BLaER1 treated with 17β-estradiol and CSF1 and Interleukin-3, amounts not matched to agents 10 nM and 100 nM (cell line): Measurements from ENCODE around the gene MAML3.

Experiments
- H3K27ac ChIP-seq, 11 experiments: shearing (Covaris generic); formaldehyde crosslinking; 2 replicates each; pipeline ENCODE4 v1.8.1; 2022
- H3K27me3 ChIP-seq, 11 experiments: shearing (Covaris generic); formaldehyde crosslinking; 2 replicates each; pipeline ENCODE4 v1.8.1; 2022
- H3K36me3 ChIP-seq, 11 experiments: shearing (Covaris generic); formaldehyde crosslinking; 2 replicates each; pipeline ENCODE4 v1.8.1; 2022
- H3K4me1 ChIP-seq, 10 experiments: shearing (Covaris generic); formaldehyde crosslinking; 2 replicates each; pipeline ENCODE4 v1.8.1; 2022
- H3K4me2 ChIP-seq, 11 experiments: shearing (Covaris generic); formaldehyde crosslinking; 2 replicates each; pipeline ENCODE4 v1.8.1; 2022
- H3K4me3 ChIP-seq, 10 experiments: shearing (Covaris generic); formaldehyde crosslinking; 2 replicates each; pipeline ENCODE4 v1.8.1; 2022
- H3K9ac ChIP-seq, 11 experiments: shearing (Covaris generic); formaldehyde crosslinking; 2 replicates each; pipeline ENCODE4 v1.8.1; 2022
- H3K9me3 ChIP-seq, 11 experiments: shearing (Covaris generic); formaldehyde crosslinking; replicated peaks in 1 of 11; 2 replicates each; pipeline ENCODE4 v1.8.1; 2022
- H4K20me1 ChIP-seq, 11 experiments: shearing (Covaris generic); formaldehyde crosslinking; 2 replicates each; pipeline ENCODE4 v1.8.1; 2022
- Cebpa-rat ChIP-seq, 11 experiments: shearing (Covaris generic); IDR thresholded peaks; 2 replicates each; pipeline ENCODE4 v1.8.1; 2022

MAML3 gene

DNA sequence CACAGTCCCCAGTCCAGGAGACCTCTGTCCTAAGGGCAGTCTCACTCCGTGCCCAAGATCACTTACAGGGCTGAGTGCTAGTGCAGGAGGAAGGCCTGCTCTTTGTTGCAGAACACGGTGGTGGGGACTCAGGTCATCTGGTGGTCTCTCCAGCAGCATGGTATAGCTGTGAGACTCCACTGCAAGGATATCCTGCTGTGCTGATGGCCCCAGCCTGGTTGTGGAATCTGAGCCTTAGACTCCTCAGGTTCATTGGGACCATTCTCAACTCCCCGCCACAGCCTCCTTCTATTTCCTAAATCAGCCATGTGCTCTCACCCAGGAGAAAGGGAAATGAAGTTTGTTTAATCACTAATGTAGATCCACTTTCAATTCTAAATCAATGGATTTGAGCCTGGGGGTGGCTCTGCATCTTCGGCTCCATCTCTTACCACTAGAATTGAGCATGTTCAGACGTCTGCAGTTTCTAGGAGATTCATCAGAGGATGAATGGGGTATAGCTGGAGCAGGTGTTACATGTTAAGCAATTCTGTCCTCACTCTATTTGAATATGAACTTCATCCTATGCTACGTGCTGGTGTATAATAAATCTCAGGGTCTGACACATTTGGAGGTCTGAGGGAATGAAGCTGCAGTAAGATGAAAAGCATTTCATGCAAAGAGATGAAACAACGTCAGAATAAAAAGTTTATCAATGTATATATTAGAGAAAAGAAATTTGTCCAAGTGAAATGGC is 299.1 kb downstream of the MAML3 start:
- H3K36me3 ChIP-seq = peaks cover 4 to 21% (median 10%) of the 10 kb centered on the region in 11 experiments; a peak in 14 of 22 replicates
- H3K4me3 ChIP-seq = no peak overlapping the region
- no peaks in the 10 kb centered on the region for H3K9me3 ChIP-seq
- H3K4me1 ChIP-seq = peaks cover 9 to 29% (median 14%) of the 10 kb centered on the region in 10 experiments
- peaks cover 0 to 13% (median 0%) of the 10 kb centered on the region in 11 experiments; a peak in 3 of 22 replicates for H4K20me1 ChIP-seq
- no peak overlapping the region for H3K27ac ChIP-seq
- H3K4me2 ChIP-seq = no peak overlapping the region
- H3K9ac ChIP-seq = no peak overlapping the region
- TF ChIP-seq Cebpa-rat (IDR thresholded peaks at IDR 0.05) = no peak
- H3K27me3 ChIP-seq = no peaks in the 10 kb centered on the region

DNA sequence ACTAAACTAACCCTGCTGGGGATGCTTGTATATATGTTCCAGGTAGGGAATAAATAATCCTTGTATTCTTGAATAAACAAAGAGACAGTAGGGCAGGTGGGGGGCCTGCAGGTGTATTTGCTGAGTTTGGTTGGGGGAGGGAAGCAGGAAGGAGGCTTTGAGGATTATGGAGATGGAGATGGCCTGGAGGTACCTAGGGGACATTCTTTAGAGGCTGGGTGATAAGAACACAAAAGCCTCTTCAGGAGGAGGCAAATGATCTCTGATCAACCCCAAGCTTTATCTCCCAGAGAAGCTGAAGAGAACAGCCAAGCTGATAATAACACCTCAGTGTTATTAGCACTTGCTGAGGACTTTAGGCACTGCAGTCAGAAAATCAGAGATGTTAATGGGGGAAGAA is 300.7 kb downstream of the MAML3 start:
- Histone ChIP-seq H3K27me3 (no peaks in the 10 kb centered on the region), H3K4me2 (no peak overlapping the region), H3K4me3 (no peak overlapping the region), H3K4me1 (peaks cover 9 to 29% (median 14%) of the 10 kb centered on the region in 10 experiments), H3K27ac (no peak overlapping the region), H3K9me3 (no peaks in the 10 kb centered on the region), H3K9ac (no peak overlapping the region), H4K20me1 (peaks cover 0 to 13% (median 0%) of the 10 kb centered on the region in 11 experiments; a peak in 4 of 22 replicates), H3K36me3 (peaks cover 0 to 18% (median 8%) of the 10 kb centered on the region in 11 experiments; a peak in 10 of 22 replicates)
- TF ChIP-seq Cebpa-rat (IDR thresholded peaks at IDR 0.05) = no peak

DNA sequence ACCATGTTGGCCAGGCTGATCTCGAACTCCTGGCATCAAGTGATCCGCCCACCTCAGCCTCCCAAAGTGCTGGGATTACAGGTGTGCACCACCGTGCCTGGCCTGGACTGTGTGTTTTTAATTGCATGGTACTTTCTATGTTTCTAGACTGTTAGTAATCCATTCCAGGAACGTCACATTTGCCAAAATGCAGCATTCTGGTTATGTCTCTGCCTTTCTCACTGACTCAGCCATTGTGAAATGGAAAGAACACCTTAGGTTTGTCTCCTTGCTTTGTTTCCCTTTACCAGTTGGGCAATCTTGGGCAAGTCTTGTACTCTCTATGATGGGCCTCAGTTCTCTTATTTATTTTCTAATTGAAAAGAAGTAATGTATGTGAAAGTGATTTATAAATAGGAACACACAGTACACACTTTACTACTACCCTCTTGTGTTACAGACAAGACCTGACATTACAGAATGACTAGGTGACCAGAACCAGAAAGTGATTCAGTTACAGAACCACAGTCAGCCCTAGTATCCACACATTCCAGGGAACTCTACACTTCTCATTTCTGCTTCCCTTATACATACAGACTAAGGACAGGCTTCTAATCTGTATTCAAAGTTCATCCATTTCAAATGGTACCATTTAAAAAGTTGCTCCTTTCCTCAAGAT is 301.2 kb downstream of the MAML3 start:
- H3K27me3 ChIP-seq = no peaks in the 10 kb centered on the region
- H3K4me1 ChIP-seq = peaks cover 9 to 28% (median 10%) of the 10 kb centered on the region in 10 experiments
- H3K36me3 ChIP-seq = peaks cover 0 to 18% (median 8%) of the 10 kb centered on the region in 11 experiments; a peak in 10 of 22 replicates
- no peak overlapping the region for H3K4me2 ChIP-seq
- peaks cover 0 to 13% (median 0%) of the 10 kb centered on the region in 11 experiments; a peak in 4 of 22 replicates for H4K20me1 ChIP-seq
- H3K27ac ChIP-seq = no peak overlapping the region
- no peak overlapping the region for H3K9ac ChIP-seq
- H3K9me3 ChIP-seq = no peaks in the 10 kb centered on the region
- no peak for TF ChIP-seq Cebpa-rat (IDR thresholded peaks at IDR 0.05)
- H3K4me3 ChIP-seq = no peak overlapping the region

DNA sequence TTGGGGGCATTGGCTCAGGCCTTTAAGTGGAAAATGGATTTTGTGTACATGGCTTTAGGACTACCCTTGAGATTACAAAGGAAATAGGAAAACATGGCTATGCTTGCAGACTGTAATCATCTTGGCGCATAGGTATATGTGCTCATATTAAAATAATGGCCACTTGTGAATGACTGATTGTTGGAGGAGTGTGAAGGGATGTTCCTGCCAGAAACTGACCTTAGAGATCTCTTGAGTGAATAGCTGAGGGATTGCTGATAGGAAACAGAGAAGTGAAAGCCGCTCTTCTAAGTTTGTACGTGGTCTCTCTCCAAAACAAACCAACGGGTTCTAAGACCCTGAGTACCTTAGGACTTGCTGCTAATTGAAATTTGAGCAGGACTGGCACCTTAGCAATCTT is 302.3 kb downstream of the MAML3 start:
- Histone ChIP-seq H3K27me3 (no peaks in the 10 kb centered on the region), H3K27ac (no peak overlapping the region), H3K4me3 (no peak overlapping the region), H4K20me1 (peaks cover 0 to 13% (median 0%) of the 10 kb centered on the region in 11 experiments; a peak in 2 of 22 replicates), H3K9me3 (no peaks in the 10 kb centered on the region), H3K9ac (no peak overlapping the region), H3K36me3 (peaks cover 0 to 18% (median 8%) of the 10 kb centered on the region in 11 experiments; a peak in 10 of 22 replicates), H3K4me1 (peaks cover 0 to 24% (median under 1%) of the 10 kb centered on the region in 10 experiments; a peak in 8 of 20 replicates), H3K4me2 (peak overlapping the region in 1 of 11 experiments; percentile 23; a peak in 1 of 22 replicates)
- TF ChIP-seq Cebpa-rat (IDR thresholded peaks at IDR 0.05) = no peak

DNA sequence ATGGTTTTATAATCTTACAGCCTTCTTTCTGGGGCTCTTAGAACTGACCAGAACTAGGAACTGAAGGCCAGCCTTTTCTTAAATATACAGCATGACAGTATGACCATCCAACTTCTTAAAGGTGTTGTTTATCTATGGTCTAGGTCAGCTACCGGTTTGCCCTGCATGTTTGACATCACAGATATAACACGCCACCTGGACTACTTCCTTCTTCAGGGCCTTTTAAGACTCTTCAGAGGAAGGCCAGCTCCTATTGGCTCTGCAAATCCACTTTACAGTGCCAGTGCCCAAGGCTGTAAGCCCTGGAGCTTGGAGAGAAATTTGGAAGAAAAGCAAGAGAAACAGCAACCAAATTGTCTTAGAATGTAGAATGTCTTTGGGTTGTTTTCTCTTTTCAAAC is 302.9 kb downstream of the MAML3 start:
- no peak overlapping the region for H3K4me3 ChIP-seq
- TF ChIP-seq Cebpa-rat (IDR thresholded peaks at IDR 0.05) = no peak
- H4K20me1 ChIP-seq = peaks cover 0 to 13% (median 0%) of the 10 kb centered on the region in 11 experiments; a peak in 2 of 22 replicates
- no peak overlapping the region for H3K27ac ChIP-seq
- H3K9me3 ChIP-seq = no peaks in the 10 kb centered on the region
- peak overlapping the region in 1 of 11 experiments; percentile 23; a peak in 1 of 22 replicates for H3K4me2 ChIP-seq
- H3K9ac ChIP-seq = no peak overlapping the region
- peaks cover 0 to 14% (median 8%) of the 10 kb centered on the region in 11 experiments; a peak in 10 of 22 replicates for H3K36me3 ChIP-seq
- H3K27me3 ChIP-seq = no peaks in the 10 kb centered on the region
- peaks cover 0 to 27% (median 0%) of the 10 kb centered on the region in 10 experiments; a peak in 7 of 20 replicates for H3K4me1 ChIP-seq

DNA sequence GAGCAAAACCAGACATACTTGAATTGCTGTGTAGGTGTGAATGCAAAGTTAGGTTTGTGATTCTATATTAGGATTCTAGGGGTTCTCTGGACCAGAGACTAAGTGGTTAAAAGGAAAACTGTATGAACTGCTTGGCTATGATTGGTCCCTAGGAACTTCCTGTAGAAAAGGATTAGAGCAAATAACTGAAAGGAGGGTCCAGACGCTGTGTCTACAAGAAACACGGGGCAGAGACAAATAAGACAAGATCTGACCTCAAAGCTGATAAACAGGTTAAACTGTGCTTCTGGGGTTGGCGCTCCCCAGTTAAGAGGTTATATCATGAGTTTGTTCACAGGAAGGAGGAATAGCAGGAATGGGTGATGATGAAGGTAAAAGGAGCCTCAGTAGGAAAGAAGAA is 304.8 kb downstream of the MAML3 start:
- H3K36me3 ChIP-seq = peaks cover 0 to 6% (median under 1%) of the 10 kb centered on the region in 11 experiments; a peak in 4 of 22 replicates
- no peak overlapping the region for H3K9ac ChIP-seq
- no peak for TF ChIP-seq Cebpa-rat (IDR thresholded peaks at IDR 0.05)
- no peaks in the 10 kb centered on the region for H3K9me3 ChIP-seq
- no peaks in the 10 kb centered on the region for H3K27me3 ChIP-seq
- H3K4me2 ChIP-seq = no peak overlapping the region
- H3K4me1 ChIP-seq = peaks cover 0 to 45% (median 0%) of the 10 kb centered on the region in 10 experiments; a peak in 8 of 20 replicates
- H3K4me3 ChIP-seq = no peak overlapping the region
- peaks cover 0 to 4% (median 0%) of the 10 kb centered on the region in 11 experiments; a peak in 1 of 22 replicates for H4K20me1 ChIP-seq
- no peak overlapping the region for H3K27ac ChIP-seq

DNA sequence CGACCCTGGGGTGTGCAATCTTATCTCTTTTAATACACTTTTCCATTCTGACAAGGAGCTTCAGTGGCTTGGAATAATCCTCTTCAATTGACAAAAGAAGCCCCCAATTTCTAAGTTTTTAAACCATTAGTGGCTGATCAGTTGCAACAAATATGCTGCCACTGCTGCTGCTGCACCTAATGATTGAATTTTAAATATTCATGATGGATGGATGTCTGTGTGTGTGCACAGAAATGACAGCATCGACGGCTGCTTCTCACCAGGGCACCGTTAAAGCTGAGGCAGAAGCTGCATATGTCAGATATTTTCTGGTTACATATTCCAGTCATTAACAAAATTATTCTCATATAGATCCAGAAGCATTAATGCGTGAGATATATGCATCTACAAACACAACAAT is 306.0 kb downstream of the MAML3 start:
- Histone ChIP-seq H3K9ac (no peak overlapping the region), H3K4me2 (no peak overlapping the region), H3K9me3 (no peaks in the 10 kb centered on the region), H3K4me1 (peaks cover 0 to 49% (median 0%) of the 10 kb centered on the region in 10 experiments; a peak in 9 of 20 replicates), H3K27ac (no peak overlapping the region), H3K27me3 (no peaks in the 10 kb centered on the region), H3K36me3 (peaks cover 0 to 13% (median 0%) of the 10 kb centered on the region in 11 experiments; a peak in 2 of 22 replicates), H3K4me3 (no peak overlapping the region), H4K20me1 (peaks cover 0 to 4% (median 0%) of the 10 kb centered on the region in 11 experiments; a peak in 1 of 22 replicates)
- TF ChIP-seq Cebpa-rat (IDR thresholded peaks at IDR 0.05) = no peak

DNA sequence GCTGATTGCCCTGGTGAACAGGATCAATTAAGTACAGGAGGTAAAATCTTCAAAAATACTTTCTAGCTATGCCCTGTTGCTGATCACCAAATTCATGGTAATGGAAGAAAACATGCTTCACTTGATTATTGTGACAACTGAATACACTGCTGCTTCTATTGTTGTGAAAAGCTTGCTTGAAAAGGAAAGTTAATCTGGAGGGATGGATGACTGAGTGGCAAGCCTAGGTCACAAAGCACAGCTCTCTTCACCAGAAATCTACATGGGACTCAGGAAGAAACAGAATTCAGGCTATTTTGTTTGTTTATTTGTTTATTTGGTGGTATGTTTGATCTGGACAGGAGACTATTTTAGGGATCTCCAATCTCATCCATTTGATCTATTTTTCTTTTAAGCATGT is 306.4 kb downstream of the MAML3 start:
- H3K9ac ChIP-seq = no peak overlapping the region
- no peak for TF ChIP-seq Cebpa-rat (IDR thresholded peaks at IDR 0.05)
- peaks cover 0 to 45% (median 0%) of the 10 kb centered on the region in 10 experiments; a peak in 9 of 20 replicates for H3K4me1 ChIP-seq
- peaks cover 0 to 13% (median 0%) of the 10 kb centered on the region in 11 experiments; a peak in 2 of 22 replicates for H3K36me3 ChIP-seq
- H3K4me2 ChIP-seq = no peak overlapping the region
- peaks cover 0 to 4% (median 0%) of the 10 kb centered on the region in 11 experiments; a peak in 1 of 22 replicates for H4K20me1 ChIP-seq
- no peak overlapping the region for H3K4me3 ChIP-seq
- H3K9me3 ChIP-seq = no peaks in the 10 kb centered on the region
- no peak overlapping the region for H3K27ac ChIP-seq
- no peaks in the 10 kb centered on the region for H3K27me3 ChIP-seq

DNA sequence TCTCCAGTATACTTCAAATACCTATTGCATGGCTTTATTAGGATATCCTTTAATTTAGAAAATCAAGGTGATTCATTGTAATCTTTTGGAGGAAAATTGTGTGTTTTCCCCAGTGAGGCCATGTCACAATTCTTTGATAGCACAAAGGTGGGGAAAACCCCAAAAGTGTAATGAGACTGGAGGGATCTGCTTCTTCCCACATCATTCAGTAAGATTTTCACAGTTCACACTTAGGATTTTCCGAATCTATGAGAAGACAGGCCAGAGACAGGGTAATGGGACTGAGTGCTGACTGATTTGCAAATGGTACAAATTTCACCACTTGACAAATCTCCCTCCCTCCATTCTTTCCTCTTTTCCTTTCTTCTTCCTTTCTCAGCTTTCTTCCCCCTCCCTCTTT is 307.2 kb downstream of the MAML3 start:
- Histone ChIP-seq H3K4me2 (0 out of 22 replicates have a peak overlapping the region, but pooled peaks of 1 of the 11 experiments have one; percentile 3), H3K9me3 (no peaks in the 10 kb centered on the region), H4K20me1 (peaks cover 0 to 8% (median 0%) of the 10 kb centered on the region in 11 experiments; a peak in 2 of 22 replicates), H3K27me3 (no peaks in the 10 kb centered on the region), H3K27ac (no peak overlapping the region), H3K4me3 (no peak overlapping the region), H3K36me3 (peaks cover 0 to 13% (median 0%) of the 10 kb centered on the region in 11 experiments; a peak in 3 of 22 replicates), H3K4me1 (peaks cover 0 to 42% (median 0%) of the 10 kb centered on the region in 10 experiments; a peak in 10 of 20 replicates), H3K9ac (no peak overlapping the region)
- no peak for TF ChIP-seq Cebpa-rat (IDR thresholded peaks at IDR 0.05)
